Measurements from ENCODE around the gene CCR6.

DNA sequence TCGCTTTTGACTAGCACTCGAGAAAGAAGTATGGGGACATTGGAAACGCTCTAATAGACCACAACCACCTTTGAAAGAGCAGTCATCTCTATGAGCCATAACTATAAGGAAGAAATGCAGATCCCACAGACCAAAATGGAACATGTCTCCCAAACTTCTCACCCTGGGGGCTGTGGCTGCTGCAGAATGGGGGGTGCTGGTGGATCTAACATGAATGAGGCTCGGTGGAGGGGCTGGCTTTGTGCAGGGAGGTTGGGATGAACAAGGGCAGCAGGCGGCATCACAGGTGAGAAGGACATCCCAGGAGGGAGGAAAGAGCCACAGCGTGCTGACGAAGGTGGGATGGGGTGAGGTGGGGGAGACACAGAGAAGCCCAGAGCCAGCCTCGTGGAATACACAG is 10.5 kb upstream of the CCR6 start:
- TF ChIP-seq, protein P1, sequence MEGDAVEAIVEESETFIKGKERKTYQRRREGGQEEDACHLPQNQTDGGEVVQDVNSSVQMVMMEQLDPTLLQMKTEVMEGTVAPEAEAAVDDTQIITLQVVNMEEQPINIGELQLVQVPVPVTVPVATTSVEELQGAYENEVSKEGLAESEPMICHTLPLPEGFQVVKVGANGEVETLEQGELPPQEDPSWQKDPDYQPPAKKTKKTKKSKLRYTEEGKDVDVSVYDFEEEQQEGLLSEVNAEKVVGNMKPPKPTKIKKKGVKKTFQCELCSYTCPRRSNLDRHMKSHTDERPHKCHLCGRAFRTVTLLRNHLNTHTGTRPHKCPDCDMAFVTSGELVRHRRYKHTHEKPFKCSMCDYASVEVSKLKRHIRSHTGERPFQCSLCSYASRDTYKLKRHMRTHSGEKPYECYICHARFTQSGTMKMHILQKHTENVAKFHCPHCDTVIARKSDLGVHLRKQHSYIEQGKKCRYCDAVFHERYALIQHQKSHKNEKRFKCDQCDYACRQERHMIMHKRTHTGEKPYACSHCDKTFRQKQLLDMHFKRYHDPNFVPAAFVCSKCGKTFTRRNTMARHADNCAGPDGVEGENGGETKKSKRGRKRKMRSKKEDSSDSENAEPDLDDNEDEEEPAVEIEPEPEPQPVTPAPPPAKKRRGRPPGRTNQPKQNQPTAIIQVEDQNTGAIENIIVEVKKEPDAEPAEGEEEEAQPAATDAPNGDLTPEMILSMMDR (IDR thresholded peaks at IDR 0.05): no peak
- TF ChIP-seq POLR2A (IDR thresholded peaks at IDR 0.05): no peak
